Thyroid gland (tissue), 4 donors: ENCODE results near the gene KNCN. TPM values are rescaled to one million over a fixed set of nuclear protein-coding genes. Genes with fewer than 3 reads are reported as not detected.

Experiments used
- DNase-seq, 2 donors: peaks; one replicate each; pipeline ENCODE4 v3.0.0-alpha.2; 2019
- H3K27ac ChIP-seq, 3 donors: fragments of 200-600 bp; sonication (generic); 1 replicate in 2 of 3; 2 replicates in 1 of 3; pipeline ENCODE4 v1.5.1; 2016 to 2019; ENCODE audit warnings: mild to moderate bottlenecking in 1 of 3, moderate library complexity in 1 of 3
- H3K27me3 ChIP-seq: fragments of 200-600 bp; sonication (generic); one replicate; pipeline ENCODE4 v1.5.1; 2019
- H3K36me3 ChIP-seq, 2 donors: fragments of 200-600 bp; sonication (generic); one replicate each; pipeline ENCODE4 v1.5.1; 2016 to 2019
- H3K4me1 ChIP-seq, 2 donors: fragments of 200-600 bp; sonication (generic); one replicate each; pipeline ENCODE4 v1.5.1; 2017 to 2019
- H3K4me3 ChIP-seq, 3 donors: fragments of 200-600 bp; sonication (generic); replicated peaks in 1 of 3; 1 replicate in 2 of 3; 2 replicates in 1 of 3; pipeline ENCODE4 v1.5.1; 2016; ENCODE audit warnings: mild to moderate bottlenecking in 1 of 3
- H3K9me3 ChIP-seq: fragments of 200-600 bp; sonication (generic); one replicate; pipeline ENCODE4 v1.5.1; 2017
- CTCF ChIP-seq, 6 experiments: fragments of 200-600 bp in 3 of 6; fragments of 450-650 bp in 3 of 6; sonication (generic) in 3 of 6; IDR thresholded peaks; one replicate each; pipeline ENCODE4 v1.5.1; 2016 to 2019; ENCODE audit warnings: antibody characterized with exemption in 6 of 6, mild to moderate bottlenecking in 2 of 6, inconsistent platforms in 1 of 6, moderate library complexity in 1 of 6
- POLR2A ChIP-seq, 2 donors: fragments of 450-650 bp; IDR thresholded peaks; one replicate each; pipeline ENCODE4 v1.6.1; 2017; ENCODE audit warnings: antibody characterized with exemption in 2 of 2, mild to moderate bottlenecking in 2 of 2, moderate library complexity in 1 of 2
- WGBS, 2 donors: methylation state at CpG; one replicate each; pipeline ENCODE4 v1.1.5; 2017; 5-methylcytosine and 5-hydroxymethylcytosine counted together
- intact Hi-C: fragments of 100-400 bp; cut with DNase I; formaldehyde crosslinking; loops from one replicate; pipeline ENCODE4 v1.15.1; 2023
- total RNA-seq, 4 donors: library from RNA; depleted of rRNA; stranded (reverse); fragments of >200 nt; gene quantifications; one replicate each; pipeline ENCODE4 v1.2.3, GENCODE V29; 2016

KNCN gene
- total RNA-seq, 4 donors from 2014 or later, result not detected

- no peak for DNase-seq
- Histone ChIP-seq H3K27ac (no peak overlapping the region), H3K4me3 (no peak overlapping the region), H3K4me1 (no peaks in the 10 kb centered on the region), H3K27me3 (no peaks in the 10 kb centered on the region), H3K9me3 (no peaks in the 10 kb centered on the region), H3K36me3 (peaks cover 6 to 21% of the 10 kb centered on the region in 2 donors)
- WGBS, 2 donors, result 96% methylated on average over 5 to 6 of the region's 6 CpGs
- intact Hi-C loops, result no loop called here
- TF ChIP-seq POLR2A (IDR thresholded peaks at IDR 0.05), result no peak
- no peak for TF ChIP-seq CTCF (IDR thresholded peaks at IDR 0.05)
These were observed 25.1 kb upstream of the KNCN start for GRCh38 chr1:46576596-46576995.

GRCh38 chr1:46575778-46576177 is 24.3 kb upstream of the KNCN start:
- Histone ChIP-seq H3K9me3 (no peaks in the 10 kb centered on the region), H3K27ac (no peak overlapping the region), H3K4me1 (no peaks in the 10 kb centered on the region), H3K36me3 (peaks cover 6 to 21% of the 10 kb centered on the region in 2 donors), H3K4me3 (no peak overlapping the region), H3K27me3 (no peaks in the 10 kb centered on the region)
- no peak for TF ChIP-seq POLR2A (IDR thresholded peaks at IDR 0.05)
- TF ChIP-seq CTCF (IDR thresholded peaks at IDR 0.05), result no peak
- intact Hi-C loops, result no loop called here
- 90 to 93% methylated on average over 3 of the region's 3 CpGs for WGBS, 2 donors
- DNase-seq, result no peak

- H3K9me3 ChIP-seq, result no peaks in the 10 kb centered on the region
- 80 to 88% methylated on average over 12 of the region's 12 CpGs for WGBS, 2 donors
- intact Hi-C loops, result no loop called here
These were observed 23.9 kb upstream of the KNCN start for GRCh38 chr1:46575300-46575699.

GRCh38 chr1:46571691-46572225 is 20.3 kb upstream of the KNCN start:
- TF ChIP-seq CTCF (IDR thresholded peaks at IDR 0.05), result no peak
- TF ChIP-seq POLR2A (IDR thresholded peaks at IDR 0.05), result no peak
- 83 to 92% methylated on average over 6 of the region's 6 CpGs for WGBS, 2 donors
- Histone ChIP-seq H3K27ac (no peak overlapping the region), H3K27me3 (no peaks in the 10 kb centered on the region), H3K36me3 (peaks cover 0 to 3% of the 10 kb centered on the region in 2 donors), H3K4me1 (no peaks in the 10 kb centered on the region), H3K9me3 (no peaks in the 10 kb centered on the region), H3K4me3 (no peak overlapping the region)
- intact Hi-C loops, result no loop called here
- no peak for DNase-seq

More at GRCh38 chr1:46575300-46575699, 23.9 kb upstream of the KNCN start:
- DNase-seq, result no peak
- Histone ChIP-seq H3K27ac (no peak overlapping the region), H3K4me1 (no peaks in the 10 kb centered on the region), H3K4me3 (no peak overlapping the region), H3K36me3 (peaks cover 6 to 21% of the 10 kb centered on the region in 2 donors), H3K27me3 (no peaks in the 10 kb centered on the region)
- no peak for TF ChIP-seq CTCF (IDR thresholded peaks at IDR 0.05)
- TF ChIP-seq POLR2A (IDR thresholded peaks at IDR 0.05), result no peak

GRCh38 chr1:46569884-46570725 is 18.7 kb upstream of the KNCN start:
- Histone ChIP-seq H3K4me3 (no peak overlapping the region), H3K9me3 (no peaks in the 10 kb centered on the region), H3K4me1 (no peaks in the 10 kb centered on the region), H3K27me3 (no peaks in the 10 kb centered on the region), H3K27ac (no peak overlapping the region), H3K36me3 (no peaks in the 10 kb centered on the region)
- WGBS, 2 donors, result 53 to 60% methylated on average over 14 of the region's 14 CpGs
- DNase-seq, result peak; percentile 20 to 27
- no peak for TF ChIP-seq CTCF (IDR thresholded peaks at IDR 0.05)
- intact Hi-C loops, result no loop called here
